NCI-H2107 treated with DMSO at 0.1 percent for 48 hours (cell line): ENCODE results near the gene MKLN1.
"Not testable (repeated sequence)": the region's sequence is repeated elsewhere in the genome, so short reads cannot be mapped to it uniquely, and the experiment has no call there.

ENCODE experiments used
- DNase-seq: peaks from one replicate; lab custom pipeline; 2025; ENCODE audit not compliant: unreplicated experiment; lab: John Stamatoyannopoulos, UW

The MKLN1 gene

GRCh38 chr7:131513245-131514061, 185.8 kb downstream of the MKLN1 start:
- peak; percentile 91 for DNase-seq

- DNase-seq = not testable (repeated sequence)
Measured at GRCh38 chr7:131515471-131515870, 187.8 kb downstream of the MKLN1 start.

GRCh38 chr7:131517218-131517923, 189.7 kb downstream of the MKLN1 start:
- no peak for DNase-seq

- no peak for DNase-seq
Measured at GRCh38 chr7:131518626-131519025, 190.9 kb downstream of the MKLN1 start.

- peak; percentile 27 for DNase-seq
Measured at GRCh38 chr7:131521651-131522163, 194.0 kb downstream of the MKLN1 start.

GRCh38 chr7:131522325-131522930, 194.8 kb downstream of the MKLN1 start:
- no peak for DNase-seq

- DNase-seq = no peak
Measured at GRCh38 chr7:131524115-131524514, 196.4 kb downstream of the MKLN1 start.

GRCh38 chr7:131524703-131525102, 197.0 kb downstream of the MKLN1 start:
- no peak for DNase-seq

- no peak for DNase-seq
Measured at GRCh38 chr7:131525820-131526219, 198.1 kb downstream of the MKLN1 start.

- DNase-seq = no peak
Measured at GRCh38 chr7:131527456-131527855, 199.8 kb downstream of the MKLN1 start.

GRCh38 chr7:131529179-131529578, 201.5 kb downstream of the MKLN1 start:
- DNase-seq = no peak

GRCh38 chr7:131529617-131530016, 201.9 kb downstream of the MKLN1 start:
- DNase-seq = no peak

- DNase-seq = no peak
Measured at GRCh38 chr7:131530137-131530536, 202.5 kb downstream of the MKLN1 start.

- no peak for DNase-seq
Measured at GRCh38 chr7:131532570-131533091, 205.0 kb downstream of the MKLN1 start.

GRCh38 chr7:131533151-131533559, 205.5 kb downstream of the MKLN1 start:
- no peak for DNase-seq

- no peak for DNase-seq
Measured at GRCh38 chr7:131533566-131534561, 206.2 kb downstream of the MKLN1 start.

- no peak for DNase-seq
Measured at GRCh38 chr7:131536361-131536849, 208.7 kb downstream of the MKLN1 start.

- DNase-seq = no peak
Measured at GRCh38 chr7:131537571-131537978, 209.9 kb downstream of the MKLN1 start.

- DNase-seq = no peak
Measured at GRCh38 chr7:131538071-131538812, 210.6 kb downstream of the MKLN1 start.
